Loucy (cell line): ENCODE measurements around the gene TRIM56.
"Not testable (repeated sequence)": the region's sequence is repeated elsewhere in the genome, so short reads cannot be mapped to it uniquely, and the experiment has no call there.

Source experiments
- H2AFZ ChIP-seq: fragments of 200-600 bp; sonication (generic); 2 replicates; pipeline ENCODE4 v1.6.0; 2016; ENCODE audit warnings: antibody characterized with exemption, mild to moderate bottlenecking, low read length, moderate library complexity
- H3F3A ChIP-seq: fragments of 200-600 bp; 2 replicates; pipeline ENCODE4 v1.6.0; 2016; ENCODE audit warnings: antibody characterized with exemption, low read depth, mild to moderate bottlenecking
- H3K27me3 ChIP-seq: fragments of 200-600 bp; sonication (generic); 2 replicates; pipeline ENCODE4 v1.6.1; 2014; ENCODE audit warnings: low read length, mild to moderate bottlenecking; ENCODE audit not compliant: insufficient read depth, poor library complexity, severe bottlenecking
- H3K36me3 ChIP-seq: fragments of 200-600 bp; sonication (generic); 2 replicates; pipeline ENCODE4 v1.6.1; 2016; ENCODE audit warnings: low read length; ENCODE audit not compliant: insufficient read depth
- H3K4me1 ChIP-seq: fragments of 200-600 bp; sonication (generic); 2 replicates; pipeline ENCODE4 v1.5.1; 2014; ENCODE audit warnings: low read length, mild to moderate bottlenecking; ENCODE audit not compliant: insufficient read depth, poor library complexity, severe bottlenecking
- H3K4me2 ChIP-seq: fragments of 200-600 bp; sonication (generic); 2 replicates; pipeline ENCODE4 v1.6.0; 2014; ENCODE audit warnings: antibody characterized with exemption, low read length, low read depth, mild to moderate bottlenecking; ENCODE audit not compliant: poor library complexity, severe bottlenecking
- H3K4me3 ChIP-seq: fragments of 200-600 bp; sonication (generic); 2 replicates; pipeline ENCODE4 v1.5.1; 2014; ENCODE audit warnings: low read length, mild to moderate bottlenecking, mixed read lengths; ENCODE audit not compliant: poor library complexity, severe bottlenecking
- H3K79me2 ChIP-seq: fragments of 200-600 bp; sonication (generic); 2 replicates; pipeline ENCODE4 v1.6.1; 2014; ENCODE audit warnings: low read length; ENCODE audit not compliant: insufficient read depth
- H3K9ac ChIP-seq: fragments of 200-600 bp; sonication (generic); 2 replicates; pipeline ENCODE4 v1.6.0; 2014; ENCODE audit warnings: mild to moderate bottlenecking, low read depth, low read length, moderate library complexity; ENCODE audit not compliant: poor library complexity, severe bottlenecking
- H3K9me2 ChIP-seq: fragments of 200-600 bp; sonication (generic); replicated peaks from 2 replicates; pipeline ENCODE4 v1.6.1; 2016; ENCODE audit warnings: low read depth, low read length, mixed read lengths
- H3K9me3 ChIP-seq: fragments of 200-600 bp; sonication (generic); 2 replicates; pipeline ENCODE4 v1.6.1; 2014; ENCODE audit warnings: mild to moderate bottlenecking, antibody characterized with exemption, low read length, low read depth; ENCODE audit not compliant: insufficient read depth
- H4K20me1 ChIP-seq: fragments of 200-600 bp; sonication (generic); 2 replicates; pipeline ENCODE4 v1.6.0; 2014; ENCODE audit warnings: antibody characterized with exemption, low read length, mild to moderate bottlenecking; ENCODE audit not compliant: insufficient read depth, poor library complexity, severe bottlenecking
- CTCF ChIP-seq: fragments of 200-600 bp; sonication (generic); conservative IDR thresholded peaks from 2 replicates; pipeline ENCODE4 v1.5.1; 2014; ENCODE audit warnings: mild to moderate bottlenecking, antibody characterized with exemption, low read length
- EZH2phosphoT487 ChIP-seq: fragments of 200-600 bp; IDR thresholded peaks from 2 replicates; pipeline ENCODE4 v1.6.1; 2018; ENCODE audit warnings: antibody characterized with exemption, mild to moderate bottlenecking, moderate library complexity, borderline replicate concordance

Gene TRIM56

GRCh38 chr7:101085162-101085964 lies at the start of gene TRIM56:
TSS of gene TRIM56 (plus strand) at chr7:101085481. CDS start at chr7:101087313, 1,832 bp downstream.
- peaks cover 9% of the 10 kb centered on the region; the same call in 1 of the 2 replicates for H3K36me3 ChIP-seq
- H3K9me2 ChIP-seq: no peaks in the 10 kb centered on the region
- peak within 1 kb of the TSS; percentile 97 for H3K9ac ChIP-seq
- H2AFZ ChIP-seq: peak within 1 kb of the TSS; percentile 79
- H4K20me1 ChIP-seq: peaks cover 16% of the 10 kb centered on the region
- TF ChIP-seq CTCF: no peak
- no peak for TF ChIP-seq EZH2phosphoT487
- H3K4me3 ChIP-seq: peak within 1 kb of the TSS; percentile 100
- no peaks in the 10 kb centered on the region for H3F3A ChIP-seq
- H3K4me2 ChIP-seq: peak within 1 kb of the TSS; percentile 75
- H3K4me1 ChIP-seq: peaks cover 18% of the 10 kb centered on the region
- no peaks in the 10 kb centered on the region for H3K27me3 ChIP-seq
- peaks cover 51% of the 10 kb centered on the region for H3K79me2 ChIP-seq
- H3K9me3 ChIP-seq: no peaks in the 10 kb centered on the region

GRCh38 chr7:101035941-101036340 lies 49.3 kb upstream of the TRIM56 start:
- H3K9me2 ChIP-seq: no peaks in the 10 kb centered on the region
- H3F3A ChIP-seq: no peaks in the 10 kb centered on the region
- no peaks in the 10 kb centered on the region for H3K4me1 ChIP-seq
- H2AFZ ChIP-seq: no peak overlapping the region
- no peaks in the 10 kb centered on the region for H3K27me3 ChIP-seq
- no peaks in the 10 kb centered on the region for H4K20me1 ChIP-seq
- H3K79me2 ChIP-seq: no peaks in the 10 kb centered on the region
- H3K36me3 ChIP-seq: no peaks in the 10 kb centered on the region
- no peak overlapping the region for H3K4me2 ChIP-seq
- TF ChIP-seq EZH2phosphoT487: no peak
- TF ChIP-seq CTCF: no peak
- H3K9me3 ChIP-seq: no peaks in the 10 kb centered on the region
- H3K9ac ChIP-seq: no peak overlapping the region
- no peak overlapping the region for H3K4me3 ChIP-seq

GRCh38 chr7:101041283-101041682 lies 44.0 kb upstream of the TRIM56 start:
- H3K9me3 ChIP-seq, H2AFZ ChIP-seq, H4K20me1 ChIP-seq, H3K4me2 ChIP-seq, H3K9ac ChIP-seq, H3K79me2 ChIP-seq, H3K27me3 ChIP-seq, H3K4me1 ChIP-seq, H3K9me2 ChIP-seq, H3K4me3 ChIP-seq, H3F3A ChIP-seq, H3K36me3 ChIP-seq: not testable (repeated sequence)

GRCh38 chr7:101058355-101058754 lies 26.9 kb upstream of the TRIM56 start:
- no peaks in the 10 kb centered on the region for H3K79me2 ChIP-seq
- H3K9me3 ChIP-seq: no peaks in the 10 kb centered on the region
- no peaks in the 10 kb centered on the region for H3K27me3 ChIP-seq
- no peak overlapping the region for H3K4me2 ChIP-seq
- TF ChIP-seq CTCF (no peak), EZH2phosphoT487 (no peak)
- no peaks in the 10 kb centered on the region for H3K36me3 ChIP-seq
- no peak overlapping the region for H3K9ac ChIP-seq
- no peaks in the 10 kb centered on the region for H3F3A ChIP-seq
- H2AFZ ChIP-seq: no peak overlapping the region
- no peak overlapping the region for H3K4me3 ChIP-seq
- H4K20me1 ChIP-seq: no peaks in the 10 kb centered on the region
- no peaks in the 10 kb centered on the region for H3K9me2 ChIP-seq
- H3K4me1 ChIP-seq: no peaks in the 10 kb centered on the region
